ENCODE measurements around the gene GRK5. TPM values are rescaled to one million over a fixed set of nuclear protein-coding genes. Genes with fewer than 3 reads are reported as not detected.
"Not testable (repeated sequence)": the region's sequence is repeated elsewhere in the genome, so short reads cannot be mapped to it uniquely, and the experiment has no call there.

Gene GRK5
- polyA plus RNA-seq, 1 donor from 2014 or later: 34.9 TPM

DNA sequence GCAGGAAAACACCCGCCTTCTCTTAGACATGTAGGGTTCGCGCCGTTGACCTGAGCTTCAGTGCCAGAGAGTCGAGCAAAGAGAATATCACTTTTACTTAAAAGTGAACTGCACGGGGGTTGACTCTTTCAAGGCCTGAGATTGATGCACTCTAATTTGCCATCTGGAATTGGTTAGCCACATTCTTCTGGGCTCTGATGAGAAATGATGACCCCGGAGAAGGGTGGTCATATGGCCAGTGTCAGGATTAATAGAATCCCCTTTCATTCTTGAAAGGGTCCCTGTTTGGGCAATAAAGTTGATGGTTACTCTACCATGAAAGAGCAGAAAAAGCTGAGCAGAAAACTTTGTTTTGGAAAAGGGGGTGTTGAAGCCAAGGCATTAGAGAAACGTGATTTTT lies 31.2 kb downstream of the GRK5 start:
- H3K27ac ChIP-seq (ENCODE audit: low read length): no peak overlapping the region
- no peaks in the 10 kb centered on the region for H3K9me3 ChIP-seq (ENCODE audit: low read length)
- H3K27me3 ChIP-seq (ENCODE audit: insufficient read depth, low read depth, low read length): no peaks in the 10 kb centered on the region
- TF ChIP-seq POLR2AphosphoS5 (IDR thresholded peaks at IDR 0.05) (no peak), SMC3 (conservative IDR thresholded peaks at IDR 0.05; ENCODE audit: poor library complexity) (no peak), EP300 (conservative IDR thresholded peaks at IDR 0.05; ENCODE audit: poor library complexity, severe bottlenecking) (no peak)
- TF ChIP-seq, protein P1, sequence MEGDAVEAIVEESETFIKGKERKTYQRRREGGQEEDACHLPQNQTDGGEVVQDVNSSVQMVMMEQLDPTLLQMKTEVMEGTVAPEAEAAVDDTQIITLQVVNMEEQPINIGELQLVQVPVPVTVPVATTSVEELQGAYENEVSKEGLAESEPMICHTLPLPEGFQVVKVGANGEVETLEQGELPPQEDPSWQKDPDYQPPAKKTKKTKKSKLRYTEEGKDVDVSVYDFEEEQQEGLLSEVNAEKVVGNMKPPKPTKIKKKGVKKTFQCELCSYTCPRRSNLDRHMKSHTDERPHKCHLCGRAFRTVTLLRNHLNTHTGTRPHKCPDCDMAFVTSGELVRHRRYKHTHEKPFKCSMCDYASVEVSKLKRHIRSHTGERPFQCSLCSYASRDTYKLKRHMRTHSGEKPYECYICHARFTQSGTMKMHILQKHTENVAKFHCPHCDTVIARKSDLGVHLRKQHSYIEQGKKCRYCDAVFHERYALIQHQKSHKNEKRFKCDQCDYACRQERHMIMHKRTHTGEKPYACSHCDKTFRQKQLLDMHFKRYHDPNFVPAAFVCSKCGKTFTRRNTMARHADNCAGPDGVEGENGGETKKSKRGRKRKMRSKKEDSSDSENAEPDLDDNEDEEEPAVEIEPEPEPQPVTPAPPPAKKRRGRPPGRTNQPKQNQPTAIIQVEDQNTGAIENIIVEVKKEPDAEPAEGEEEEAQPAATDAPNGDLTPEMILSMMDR (IDR thresholded peaks at IDR 0.05; ENCODE audit: poor library complexity, severe bottlenecking): no peak
- H2AFZ ChIP-seq (ENCODE audit: low read depth, low read length): no peak overlapping the region
- H4K20me1 ChIP-seq (ENCODE audit: insufficient read depth): no peaks in the 10 kb centered on the region
- H3K4me2 ChIP-seq (ENCODE audit: low read length): no peak overlapping the region
- no peaks in the 10 kb centered on the region for H3K79me2 ChIP-seq (replicated peaks; ENCODE audit: insufficient read depth, low read length)
- H3K9me2 ChIP-seq (ENCODE audit: insufficient read depth, low read length): no peaks in the 10 kb centered on the region
- no peak overlapping the region for H3K4me3 ChIP-seq (ENCODE audit: low read length)
- H3K9ac ChIP-seq (ENCODE audit: low read length): no peak overlapping the region
- H3K36me3 ChIP-seq (ENCODE audit: insufficient read depth, low read length): no peaks in the 10 kb centered on the region
- H3F3A ChIP-seq (ENCODE audit: insufficient read depth, low read length, poor library complexity, severe bottlenecking): no peaks in the 10 kb centered on the region

DNA sequence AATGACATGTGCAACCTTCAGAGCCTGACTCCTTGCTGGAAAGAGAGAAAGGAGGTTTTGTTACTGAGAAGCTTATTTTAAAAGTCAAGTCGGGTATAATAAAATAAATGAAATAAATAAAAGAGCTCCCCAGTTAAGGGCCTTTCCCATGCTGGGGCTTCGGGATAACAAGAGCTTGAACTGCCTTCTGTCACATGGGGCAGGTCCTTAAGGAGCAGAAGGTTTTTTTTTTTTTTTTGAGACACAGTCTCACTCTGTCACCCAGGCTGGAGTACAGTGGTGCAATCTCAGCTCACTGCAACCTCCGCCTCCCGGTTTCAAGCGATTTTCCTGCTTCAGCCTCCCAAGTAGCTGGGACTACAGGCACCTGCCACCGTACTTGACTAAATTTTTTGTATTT lies 31.6 kb downstream of the GRK5 start:
- H3K4me2 ChIP-seq (ENCODE audit: low read length); H2AFZ ChIP-seq (ENCODE audit: low read depth, low read length); H3K36me3 ChIP-seq (ENCODE audit: insufficient read depth, low read length); H3F3A ChIP-seq (ENCODE audit: insufficient read depth, low read length, poor library complexity, severe bottlenecking); H3K9ac ChIP-seq (ENCODE audit: low read length); H3K27ac ChIP-seq (ENCODE audit: low read length); H3K9me2 ChIP-seq (ENCODE audit: insufficient read depth, low read length); H4K20me1 ChIP-seq (ENCODE audit: insufficient read depth); H3K27me3 ChIP-seq (ENCODE audit: insufficient read depth, low read depth, low read length); H3K9me3 ChIP-seq (ENCODE audit: low read length); H3K4me3 ChIP-seq (ENCODE audit: low read length); H3K79me2 ChIP-seq (replicated peaks; ENCODE audit: insufficient read depth, low read length): not testable (repeated sequence)

DNA sequence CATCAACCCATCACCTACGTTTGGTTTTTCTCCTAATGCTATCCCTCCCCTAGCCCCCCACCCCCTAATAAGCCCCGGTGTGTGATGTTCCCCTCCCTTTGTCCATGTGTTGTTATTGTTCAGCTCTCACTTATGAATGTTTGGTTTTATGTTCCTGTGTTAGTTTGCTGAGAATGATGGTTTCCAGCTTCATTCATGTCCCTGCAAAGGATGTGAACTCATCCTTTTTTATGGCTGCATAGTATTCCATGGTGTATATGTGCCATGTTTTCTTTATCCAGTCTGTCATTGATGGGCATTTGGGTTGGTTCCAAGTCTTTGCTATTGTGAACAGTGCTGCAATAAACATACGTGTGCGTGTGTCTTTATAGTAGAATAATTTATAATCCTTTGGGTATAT lies 32.3 kb downstream of the GRK5 start:
- H3K9me2 ChIP-seq (ENCODE audit: insufficient read depth, low read length): not testable (repeated sequence)

DNA sequence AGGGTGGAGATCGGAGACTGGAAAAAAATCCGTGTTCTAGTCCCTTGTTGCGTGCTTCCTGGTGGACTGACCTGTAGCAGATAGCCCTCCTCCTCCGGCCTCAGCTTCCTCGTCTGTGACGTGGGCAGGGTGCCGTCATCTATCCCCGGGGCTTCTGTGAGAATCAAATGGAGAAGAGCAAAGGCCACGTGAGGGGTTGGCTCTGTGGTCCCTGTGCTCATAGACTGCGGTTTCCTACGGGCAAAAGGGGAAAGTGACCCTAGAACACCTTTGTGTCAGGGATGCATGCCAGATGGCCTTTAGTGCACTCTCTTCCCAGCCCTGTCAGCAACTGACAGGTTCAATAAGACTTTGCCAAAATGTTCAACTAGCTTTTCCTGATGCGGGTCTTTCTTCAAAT lies 33.7 kb downstream of the GRK5 start:
- Histone ChIP-seq H3K4me2 (ENCODE audit: low read length) (no peak overlapping the region), H3K36me3 (ENCODE audit: insufficient read depth, low read length) (no peaks in the 10 kb centered on the region), H3K9ac (ENCODE audit: low read length) (no peak overlapping the region), H3K27me3 (ENCODE audit: insufficient read depth, low read depth, low read length) (no peaks in the 10 kb centered on the region), H3K9me2 (ENCODE audit: insufficient read depth, low read length) (no peaks in the 10 kb centered on the region), H3K79me2 (replicated peaks; ENCODE audit: insufficient read depth, low read length) (no peaks in the 10 kb centered on the region), H2AFZ (ENCODE audit: low read depth, low read length) (no peak overlapping the region), H4K20me1 (ENCODE audit: insufficient read depth) (no peaks in the 10 kb centered on the region), H3K27ac (ENCODE audit: low read length) (no peak overlapping the region), H3K9me3 (ENCODE audit: low read length) (no peaks in the 10 kb centered on the region), H3K4me3 (ENCODE audit: low read length) (no peak overlapping the region), H3F3A (ENCODE audit: insufficient read depth, low read length, poor library complexity, severe bottlenecking) (no peaks in the 10 kb centered on the region)
- TF ChIP-seq TAF1 (IDR thresholded peaks at IDR 0.05; ENCODE audit: low read depth) (no peak), EP300 (conservative IDR thresholded peaks at IDR 0.05; ENCODE audit: poor library complexity, severe bottlenecking) (no peak), MXI1 (conservative IDR thresholded peaks at IDR 0.05; ENCODE audit: poor library complexity, severe bottlenecking) (no peak), SMC3 (conservative IDR thresholded peaks at IDR 0.05; ENCODE audit: poor library complexity) (no peak), RAD21 (conservative IDR thresholded peaks at IDR 0.05) (no peak), POLR2AphosphoS5 (IDR thresholded peaks at IDR 0.05) (no peak), EZH2 (IDR thresholded peaks at IDR 0.05; ENCODE audit: borderline replicate concordance, insufficient read depth, low read length, poor library complexity, severe bottlenecking) (no peak)
- TF ChIP-seq, protein P2, sequence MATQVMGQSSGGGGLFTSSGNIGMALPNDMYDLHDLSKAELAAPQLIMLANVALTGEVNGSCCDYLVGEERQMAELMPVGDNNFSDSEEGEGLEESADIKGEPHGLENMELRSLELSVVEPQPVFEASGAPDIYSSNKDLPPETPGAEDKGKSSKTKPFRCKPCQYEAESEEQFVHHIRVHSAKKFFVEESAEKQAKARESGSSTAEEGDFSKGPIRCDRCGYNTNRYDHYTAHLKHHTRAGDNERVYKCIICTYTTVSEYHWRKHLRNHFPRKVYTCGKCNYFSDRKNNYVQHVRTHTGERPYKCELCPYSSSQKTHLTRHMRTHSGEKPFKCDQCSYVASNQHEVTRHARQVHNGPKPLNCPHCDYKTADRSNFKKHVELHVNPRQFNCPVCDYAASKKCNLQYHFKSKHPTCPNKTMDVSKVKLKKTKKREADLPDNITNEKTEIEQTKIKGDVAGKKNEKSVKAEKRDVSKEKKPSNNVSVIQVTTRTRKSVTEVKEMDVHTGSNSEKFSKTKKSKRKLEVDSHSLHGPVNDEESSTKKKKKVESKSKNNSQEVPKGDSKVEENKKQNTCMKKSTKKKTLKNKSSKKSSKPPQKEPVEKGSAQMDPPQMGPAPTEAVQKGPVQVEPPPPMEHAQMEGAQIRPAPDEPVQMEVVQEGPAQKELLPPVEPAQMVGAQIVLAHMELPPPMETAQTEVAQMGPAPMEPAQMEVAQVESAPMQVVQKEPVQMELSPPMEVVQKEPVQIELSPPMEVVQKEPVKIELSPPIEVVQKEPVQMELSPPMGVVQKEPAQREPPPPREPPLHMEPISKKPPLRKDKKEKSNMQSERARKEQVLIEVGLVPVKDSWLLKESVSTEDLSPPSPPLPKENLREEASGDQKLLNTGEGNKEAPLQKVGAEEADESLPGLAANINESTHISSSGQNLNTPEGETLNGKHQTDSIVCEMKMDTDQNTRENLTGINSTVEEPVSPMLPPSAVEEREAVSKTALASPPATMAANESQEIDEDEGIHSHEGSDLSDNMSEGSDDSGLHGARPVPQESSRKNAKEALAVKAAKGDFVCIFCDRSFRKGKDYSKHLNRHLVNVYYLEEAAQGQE (IDR thresholded peaks at IDR 0.05; ENCODE audit: borderline replicate concordance): no peak
- TF ChIP-seq, protein P1 (IDR thresholded peaks at IDR 0.05; ENCODE audit: poor library complexity, severe bottlenecking): no peak

More for the DNA sequence above, 32.3 kb downstream of the GRK5 start:
- not testable (repeated sequence) for H2AFZ ChIP-seq (ENCODE audit: low read depth, low read length); H4K20me1 ChIP-seq (ENCODE audit: insufficient read depth); H3K36me3 ChIP-seq (ENCODE audit: insufficient read depth, low read length); H3K9ac ChIP-seq (ENCODE audit: low read length); H3K9me3 ChIP-seq (ENCODE audit: low read length); H3K4me2 ChIP-seq (ENCODE audit: low read length); H3K27ac ChIP-seq (ENCODE audit: low read length); H3K79me2 ChIP-seq (replicated peaks; ENCODE audit: insufficient read depth, low read length); H3K27me3 ChIP-seq (ENCODE audit: insufficient read depth, low read depth, low read length); H3F3A ChIP-seq (ENCODE audit: insufficient read depth, low read length, poor library complexity, severe bottlenecking); H3K4me3 ChIP-seq (ENCODE audit: low read length)
